ENCODE measurements around the gene HOXB8. TPM values are rescaled to one million over a fixed set of nuclear protein-coding genes. Genes with fewer than 3 reads are reported as not detected.

The HOXB8 gene
- total RNA-seq, 1 experiment from 2014 or later, result not detected

- no peak for ATAC-seq
These were observed 6.6 kb downstream of the HOXB8 start for GRCh38 chr17:48608494-48608834.

GRCh38 chr17:48606892-48607614 lies 8.0 kb downstream of the HOXB8 start:
- no peak overlapping the region for H3K27ac ChIP-seq (ENCODE audit: low read length)
- H3K27me3 ChIP-seq (ENCODE audit: low read length), result peaks cover 8% of the 10 kb centered on the region
- H3K4me3 ChIP-seq (ENCODE audit: low read length), result no peak overlapping the region
- H3K36me3 ChIP-seq (ENCODE audit: low read depth, low read length), result no peaks in the 10 kb centered on the region
- POLR2A ChIA-PET (ENCODE audit: unreplicated experiment), result no interaction called here
- no peak for TF ChIP-seq EZH2phosphoT487 (IDR thresholded peaks at IDR 0.05; ENCODE audit: borderline replicate concordance, low read length)
- no peak for TF ChIP-seq EZH2 (IDR thresholded peaks at IDR 0.05; ENCODE audit: low read length, unreplicated experiment)
- TF ChIP-seq CTCF (conservative IDR thresholded peaks at IDR 0.05; ENCODE audit: low read depth, low read length), result no peak
- intact Hi-C loops (cut with micrococcal nuclease), result no loop called here
- no peak overlapping the region for H3K9ac ChIP-seq (ENCODE audit: low read length)
- H2AFZ ChIP-seq (ENCODE audit: low read length), result no peak overlapping the region
- no TSS peak for BruUV-seq (replicated peaks)
- no peaks in the 10 kb centered on the region for H3K9me2 ChIP-seq (replicated peaks; ENCODE audit: low read length)
- peaks cover 17% of the 10 kb centered on the region for H3K4me1 ChIP-seq (ENCODE audit: insufficient read depth, low read length)
- H3K9me3 ChIP-seq (ENCODE audit: low read length), result no peaks in the 10 kb centered on the region
- no peaks in the 10 kb centered on the region for H3F3A ChIP-seq (ENCODE audit: low read length, unreplicated experiment)
- H3K79me2 ChIP-seq (ENCODE audit: low read length), result peaks cover 27% of the 10 kb centered on the region
- DNase-seq, result no peak
- H4K20me1 ChIP-seq (ENCODE audit: low read length), result no peaks in the 10 kb centered on the region
- no peak overlapping the region for H3K4me2 ChIP-seq (ENCODE audit: low read length)
- ATAC-seq, result no peak
- CTCF ChIA-PET, result interaction anchor here (0.6 kb wide), 1 partner anchor 86 kb away, joined by 3 read pairs; no protein-coding TSS in a partner anchor

More at GRCh38 chr17:48608494-48608834, 6.6 kb downstream of the HOXB8 start:
- Histone ChIP-seq H3K79me2 (ENCODE audit: low read length) (peaks cover 13% of the 10 kb centered on the region), H3F3A (ENCODE audit: low read length, unreplicated experiment) (no peaks in the 10 kb centered on the region), H3K27me3 (ENCODE audit: low read length) (peaks cover 14% of the 10 kb centered on the region), H4K20me1 (ENCODE audit: low read length) (no peaks in the 10 kb centered on the region), H2AFZ (ENCODE audit: low read length) (no peak overlapping the region), H3K9me3 (ENCODE audit: low read length) (no peaks in the 10 kb centered on the region), H3K4me3 (ENCODE audit: low read length) (no peak overlapping the region), H3K4me1 (ENCODE audit: insufficient read depth, low read length) (peaks cover 18% of the 10 kb centered on the region), H3K36me3 (ENCODE audit: low read depth, low read length) (no peaks in the 10 kb centered on the region), H3K9me2 (replicated peaks; ENCODE audit: low read length) (no peaks in the 10 kb centered on the region), H3K27ac (ENCODE audit: low read length) (no peak overlapping the region), H3K9ac (ENCODE audit: low read length) (no peak overlapping the region), H3K4me2 (ENCODE audit: low read length) (no peak overlapping the region)
- BruUV-seq (replicated peaks), result no TSS peak
- TF ChIP-seq EZH2phosphoT487 (IDR thresholded peaks at IDR 0.05; ENCODE audit: borderline replicate concordance, low read length) (no peak), EZH2 (IDR thresholded peaks at IDR 0.05; ENCODE audit: low read length, unreplicated experiment) (no peak), CTCF (conservative IDR thresholded peaks at IDR 0.05; ENCODE audit: low read depth, low read length) (no peak)
- DNase-seq, result no peak
- ChIA-PET CTCF (no interaction called here), POLR2A (ENCODE audit: unreplicated experiment) (no interaction called here)
- intact Hi-C loops (cut with micrococcal nuclease), result no loop called here

Measured in PC-3 (cell line).